Fibroblast of peridontal ligament (primary cell): ENCODE results near the gene PITPNC1.
"Not testable (repeated sequence)": the region's sequence is repeated elsewhere in the genome, so short reads cannot be mapped to it uniquely, and the experiment has no call there.

Experiments
- DNase-seq: peaks from one replicate; pipeline ENCODE4 v3.0.0-alpha.2; 2010; ENCODE audit errors: extremely low read depth

Gene PITPNC1

DNA sequence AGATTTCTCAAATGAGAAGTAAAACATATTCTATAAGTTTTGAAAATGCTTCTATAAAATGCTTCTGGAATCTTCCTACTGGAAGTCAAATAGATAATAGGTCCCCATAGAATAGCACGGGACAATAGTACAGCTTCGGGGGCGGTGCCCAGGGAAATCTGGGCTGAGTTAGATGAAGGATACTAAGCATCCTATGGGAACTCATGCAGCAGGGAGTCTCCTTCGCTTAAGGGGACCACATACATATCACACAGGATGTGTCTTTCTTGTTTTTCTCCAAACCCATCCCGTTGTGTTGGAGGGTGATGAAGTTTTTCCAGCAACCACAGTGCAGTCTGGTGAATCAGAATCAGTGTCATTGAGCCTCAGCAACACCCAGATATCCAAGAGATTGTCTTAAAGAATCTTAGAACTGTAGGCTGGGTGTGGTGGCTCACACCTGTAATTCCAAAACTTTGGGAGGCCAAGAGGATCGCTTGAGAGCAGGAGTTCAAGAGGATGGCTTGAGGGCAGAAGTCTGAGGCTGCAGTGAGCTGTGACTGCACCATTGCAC, 84.2 kb downstream of the PITPNC1 start:
- DNase-seq, result no peak

DNA sequence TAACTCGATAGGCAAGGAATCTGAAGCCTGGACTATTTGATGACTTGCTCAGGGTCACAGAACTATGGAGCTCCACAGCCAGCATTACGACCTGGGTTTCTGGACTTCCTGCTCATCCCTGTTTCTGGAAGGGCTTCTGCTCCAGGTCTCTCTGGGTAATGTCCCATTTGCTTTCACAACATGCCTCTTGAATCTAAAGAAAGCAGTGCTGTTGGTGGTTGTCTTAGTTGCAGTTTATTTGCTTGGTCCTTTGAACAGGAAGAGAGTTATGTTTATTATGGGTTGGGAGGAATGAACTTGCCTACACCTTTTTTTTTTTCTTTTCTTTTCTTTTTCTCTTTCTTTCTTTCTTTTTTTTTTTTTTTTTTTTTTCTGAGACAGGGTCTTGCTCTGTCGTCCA, 84.8 kb downstream of the PITPNC1 start:
- no peak for DNase-seq

- no peak for DNase-seq
Measured at GRCh38 chr17:67466251-67466796, 89.2 kb downstream of the PITPNC1 start.

- DNase-seq, result no peak
Measured at GRCh38 chr17:67467500-67468455, 90.7 kb downstream of the PITPNC1 start.

DNA sequence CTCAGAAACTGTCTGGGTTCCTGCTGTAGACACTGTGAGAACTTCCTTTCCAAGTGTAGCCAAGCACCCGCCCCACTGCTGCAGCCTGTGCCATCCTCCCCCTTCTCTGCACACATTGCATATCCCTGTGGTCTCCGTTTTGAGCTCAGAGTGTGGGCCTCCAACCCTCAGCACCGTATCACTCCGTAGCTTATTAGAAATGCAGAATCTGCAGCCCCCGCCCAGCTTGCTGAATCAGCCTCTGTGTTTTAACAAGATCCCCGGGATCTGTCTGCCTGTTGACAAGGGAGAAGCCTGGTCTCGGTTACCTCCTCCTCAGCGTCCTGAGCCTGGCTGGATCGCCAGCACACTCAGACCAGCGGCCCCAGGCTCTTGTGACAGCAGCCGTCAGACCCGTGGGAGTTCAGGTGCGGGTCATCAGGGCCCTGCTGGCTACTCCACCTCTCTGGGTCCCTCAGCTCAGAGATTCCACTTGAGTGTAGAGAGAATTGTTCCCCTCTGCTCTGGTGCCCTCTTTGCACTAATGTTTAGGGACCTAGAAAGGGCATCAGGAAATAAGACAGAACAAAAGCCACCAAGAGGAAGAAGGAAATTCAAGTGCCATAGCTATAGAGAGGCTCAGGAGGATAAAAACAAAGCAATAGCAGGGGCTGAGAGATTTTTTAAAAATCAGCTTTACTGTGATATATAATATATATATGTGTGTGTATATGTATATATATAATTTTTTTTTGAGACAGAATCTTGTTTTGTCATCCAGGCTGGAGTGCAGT, 92.3 kb downstream of the PITPNC1 start:
- DNase-seq, result no peak

GRCh38 chr17:67470163-67470562, 93.1 kb downstream of the PITPNC1 start:
- DNase-seq, result no peak

DNA sequence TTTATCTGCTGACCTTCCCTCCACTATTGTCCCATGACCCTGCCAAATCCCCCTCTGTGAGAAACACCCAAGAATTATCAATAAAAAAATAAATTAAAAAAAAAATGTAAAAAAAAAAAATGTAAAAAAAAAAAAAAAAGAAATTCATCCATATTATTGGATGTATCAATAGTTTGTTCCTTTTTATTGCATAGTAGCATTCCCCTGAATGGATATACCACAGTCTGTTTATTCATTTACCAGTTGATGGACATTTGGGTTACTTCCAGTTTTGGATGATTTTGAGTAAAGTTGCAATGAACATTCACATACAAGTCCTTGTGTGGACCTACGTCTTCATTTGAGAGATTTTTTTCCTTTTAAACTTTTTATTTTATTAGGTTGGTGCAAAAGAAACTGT, 94.0 kb downstream of the PITPNC1 start:
- DNase-seq, result no peak

DNA sequence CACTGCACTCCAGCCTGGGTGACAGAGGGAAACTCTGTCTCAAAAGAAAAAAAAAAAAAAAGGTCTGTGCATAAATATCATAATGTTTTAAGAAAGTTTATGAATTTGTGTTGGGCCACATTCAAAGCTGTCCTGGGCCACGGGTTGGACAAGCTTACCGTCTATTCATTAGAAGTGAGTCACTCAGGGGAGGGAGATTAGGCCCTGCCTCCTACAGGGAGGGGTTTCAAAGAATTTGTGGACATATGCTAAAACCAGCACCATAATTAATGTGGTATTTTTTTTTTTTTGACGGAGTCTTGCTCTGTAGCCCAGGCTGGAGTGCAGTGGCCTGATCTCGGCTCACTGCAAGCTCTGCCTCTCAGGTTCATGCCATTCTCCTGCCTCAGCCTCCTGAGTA, 95.5 kb downstream of the PITPNC1 start:
- peak; percentile 55 for DNase-seq

GRCh38 chr17:67474081-67474661, 97.1 kb downstream of the PITPNC1 start:
- peak; percentile 97 for DNase-seq

DNA sequence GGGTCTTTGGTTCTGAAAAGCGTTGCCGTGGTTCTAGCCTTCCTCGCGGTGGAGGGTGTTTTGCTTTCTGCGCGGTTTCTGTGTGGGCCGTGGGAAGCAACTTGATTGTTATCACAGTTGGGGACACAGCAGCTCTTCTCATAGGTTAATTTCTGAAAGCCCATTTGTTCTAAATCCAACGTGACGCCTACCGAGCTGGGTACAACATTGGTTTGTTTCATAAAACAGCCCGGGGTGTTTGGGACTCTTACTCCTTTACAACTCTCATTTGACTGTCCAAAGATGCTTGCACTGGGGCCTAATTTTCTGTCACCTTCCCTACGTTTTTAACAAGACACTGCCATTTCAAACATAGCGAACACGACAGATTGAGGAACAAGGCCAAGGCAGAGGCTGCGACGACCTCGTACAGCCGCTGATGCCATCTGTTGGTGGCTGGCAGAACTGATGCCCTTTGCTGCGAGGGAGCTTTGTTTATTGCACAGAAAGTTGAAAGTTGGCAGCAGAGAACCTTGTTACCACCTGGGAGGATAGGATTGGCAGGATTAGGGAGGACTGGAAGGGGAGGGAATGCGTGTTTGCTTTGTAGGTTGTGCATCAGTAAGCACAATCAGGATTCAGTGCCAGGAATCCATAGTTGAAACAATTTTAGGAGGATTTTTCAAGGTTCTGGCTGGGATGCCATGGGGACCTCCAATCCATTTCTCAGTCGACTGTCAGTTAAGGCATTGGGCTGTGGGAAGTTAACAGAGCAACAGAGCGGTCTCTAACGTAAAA, 98.3 kb downstream of the PITPNC1 start:
- DNase-seq, result peak; percentile 88

- DNase-seq, result no peak
Measured at GRCh38 chr17:67476787-67477335, 99.8 kb downstream of the PITPNC1 start.

DNA sequence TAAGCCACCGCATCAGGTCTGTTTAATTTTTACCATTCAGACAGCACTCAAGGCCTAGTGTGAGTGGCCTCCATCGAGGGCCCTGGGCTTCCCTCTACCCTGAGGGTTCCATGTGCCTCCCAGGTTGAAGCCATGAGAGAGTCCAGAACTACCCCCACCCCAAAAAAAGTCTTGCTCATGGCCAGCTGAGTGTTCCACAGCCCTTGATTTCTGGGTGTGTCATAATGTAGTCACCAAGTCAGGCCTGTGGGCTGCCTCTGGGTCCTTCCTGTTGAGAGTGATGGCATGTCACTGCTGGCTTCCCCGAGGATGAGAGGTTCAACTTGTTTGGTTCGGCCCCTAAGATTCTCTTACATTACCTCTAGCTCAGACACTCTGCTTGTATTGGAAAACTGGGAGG, 100.6 kb downstream of the PITPNC1 start:
- no peak for DNase-seq

GRCh38 chr17:67478401-67479041, 101.4 kb downstream of the PITPNC1 start:
- DNase-seq, result peak; percentile 38

DNA sequence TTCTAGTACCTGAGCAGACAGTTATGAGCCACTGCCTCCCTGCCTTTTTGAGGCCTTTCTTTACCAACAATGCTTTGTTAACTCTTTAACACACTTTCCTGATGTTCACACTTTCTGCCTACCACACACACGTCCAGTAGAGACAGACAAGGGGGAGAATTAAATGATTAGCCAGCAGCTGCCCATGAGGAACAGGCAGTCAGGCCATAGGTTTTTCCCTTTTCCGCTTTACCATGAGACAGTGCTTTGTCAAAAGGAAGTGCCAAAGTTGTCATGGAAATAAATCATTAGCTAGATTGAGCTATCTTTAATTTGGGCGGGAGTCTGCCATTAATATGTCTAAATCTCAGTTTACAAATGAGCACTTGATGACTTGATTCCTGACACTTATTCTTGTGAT, 102.1 kb downstream of the PITPNC1 start:
- no peak for DNase-seq

DNA sequence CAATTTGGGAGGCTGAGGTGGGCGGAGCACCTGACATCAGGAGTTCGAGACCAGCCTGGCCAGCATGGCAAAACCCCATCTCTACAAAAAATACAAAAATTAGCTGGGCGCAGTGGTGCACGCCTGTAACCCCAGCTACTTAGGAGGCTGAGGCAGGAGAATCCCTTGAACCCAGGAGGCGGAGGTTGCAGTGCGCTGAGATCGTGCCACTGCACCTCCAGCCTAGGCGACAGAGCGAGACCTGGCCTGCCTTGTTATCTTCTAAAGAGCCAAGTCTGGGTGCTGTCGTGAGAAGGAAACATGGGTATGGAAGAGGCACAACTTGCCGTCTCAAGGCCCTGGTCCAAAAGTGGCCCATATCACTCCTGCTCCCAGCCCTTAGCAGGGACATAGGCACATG, 103.9 kb downstream of the PITPNC1 start:
- DNase-seq, result not testable (repeated sequence)

- peak; percentile 89 for DNase-seq
Measured at GRCh38 chr17:67481808-67482207, 104.7 kb downstream of the PITPNC1 start.

DNA sequence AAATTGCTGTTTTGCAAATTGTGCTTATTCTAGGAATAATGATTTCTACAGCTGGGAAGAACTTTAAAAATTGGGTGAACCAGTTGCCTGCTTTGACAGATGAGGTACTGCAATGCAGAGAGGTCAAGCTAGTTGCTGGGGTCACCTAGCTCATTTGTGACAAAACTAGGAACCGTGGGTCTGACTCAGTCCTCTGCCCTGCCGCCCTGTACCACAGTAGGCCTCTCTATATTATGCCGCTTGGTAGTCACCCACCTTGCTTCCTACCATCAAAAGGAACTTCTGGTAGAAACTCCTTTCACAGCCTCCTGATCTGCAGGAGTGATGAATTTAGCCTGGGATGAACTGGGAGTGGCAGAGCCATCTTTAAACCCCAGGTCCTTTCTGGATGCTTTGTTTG, 105.7 kb downstream of the PITPNC1 start:
- DNase-seq, result no peak

- DNase-seq, result no peak
Measured at GRCh38 chr17:67484261-67484660, 107.2 kb downstream of the PITPNC1 start.

GRCh38 chr17:67485666-67486065, 108.6 kb downstream of the PITPNC1 start:
- DNase-seq, result no peak

- peak; percentile 57 for DNase-seq
Measured at GRCh38 chr17:67487506-67487905, 110.4 kb downstream of the PITPNC1 start.
